RWPE1 (cell line): ENCODE measurements around the gene KRT73.

Source experiments
- CTCF ChIA-PET: fragments of 350-600 bp; sonication (Branson Sonifier 250); formaldehyde crosslinking; extraction: SDS; loops from one replicate; lab custom pipeline; 2021; lab: Yijun Ruan, JAX
- POLR2A ChIA-PET: fragments of 400-600 bp; formaldehyde crosslinking; extraction: SDS; loops from one replicate; lab custom pipeline; 2020; ENCODE audit warnings: antibody characterized with exemption; ENCODE audit not compliant: low non-redundant PET; lab: Yijun Ruan, JAX
- DNase-seq: peaks from one replicate; pipeline ENCODE4 v3.0.0; 2012; ENCODE audit warnings: low spot score
- H3K27ac ChIP-seq: fragments of 450-650 bp; 2 replicates; pipeline ENCODE4 v1.5.1; 2017
- TF ChIP-seq, protein P1 (sequence below): fragments of 450-650 bp; conservative IDR thresholded peaks from 2 replicates; pipeline ENCODE4 v1.5.1; 2017; ENCODE audit warnings: low read depth, mild to moderate bottlenecking

The KRT73 gene

DNA sequence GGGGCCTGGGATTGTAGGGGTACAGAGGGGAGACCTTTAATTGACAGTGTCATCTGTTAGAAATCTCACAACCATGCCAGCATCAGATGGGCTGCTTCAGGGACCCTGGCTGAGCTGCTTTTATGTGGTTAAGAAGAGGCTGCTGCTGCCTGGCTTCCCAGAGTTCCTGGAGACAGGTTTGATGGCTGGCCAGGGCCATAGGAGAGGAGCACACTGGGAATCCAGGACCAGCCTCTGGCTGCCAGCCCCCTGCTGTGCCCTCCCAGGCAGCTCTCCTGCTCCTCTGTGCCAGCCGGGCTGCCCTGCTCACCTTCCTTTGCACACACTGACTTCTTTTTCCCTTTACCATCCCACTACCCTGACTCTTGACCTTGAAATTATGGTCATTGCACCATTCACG, 507 bp upstream of the KRT73 start:
- POLR2A ChIA-PET, result no interaction called here
- no peak overlapping the region for H3K27ac ChIP-seq
- TF ChIP-seq, protein P1, sequence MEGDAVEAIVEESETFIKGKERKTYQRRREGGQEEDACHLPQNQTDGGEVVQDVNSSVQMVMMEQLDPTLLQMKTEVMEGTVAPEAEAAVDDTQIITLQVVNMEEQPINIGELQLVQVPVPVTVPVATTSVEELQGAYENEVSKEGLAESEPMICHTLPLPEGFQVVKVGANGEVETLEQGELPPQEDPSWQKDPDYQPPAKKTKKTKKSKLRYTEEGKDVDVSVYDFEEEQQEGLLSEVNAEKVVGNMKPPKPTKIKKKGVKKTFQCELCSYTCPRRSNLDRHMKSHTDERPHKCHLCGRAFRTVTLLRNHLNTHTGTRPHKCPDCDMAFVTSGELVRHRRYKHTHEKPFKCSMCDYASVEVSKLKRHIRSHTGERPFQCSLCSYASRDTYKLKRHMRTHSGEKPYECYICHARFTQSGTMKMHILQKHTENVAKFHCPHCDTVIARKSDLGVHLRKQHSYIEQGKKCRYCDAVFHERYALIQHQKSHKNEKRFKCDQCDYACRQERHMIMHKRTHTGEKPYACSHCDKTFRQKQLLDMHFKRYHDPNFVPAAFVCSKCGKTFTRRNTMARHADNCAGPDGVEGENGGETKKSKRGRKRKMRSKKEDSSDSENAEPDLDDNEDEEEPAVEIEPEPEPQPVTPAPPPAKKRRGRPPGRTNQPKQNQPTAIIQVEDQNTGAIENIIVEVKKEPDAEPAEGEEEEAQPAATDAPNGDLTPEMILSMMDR, result no peak
- DNase-seq, result no peak
- CTCF ChIA-PET, result no interaction called here

DNA sequence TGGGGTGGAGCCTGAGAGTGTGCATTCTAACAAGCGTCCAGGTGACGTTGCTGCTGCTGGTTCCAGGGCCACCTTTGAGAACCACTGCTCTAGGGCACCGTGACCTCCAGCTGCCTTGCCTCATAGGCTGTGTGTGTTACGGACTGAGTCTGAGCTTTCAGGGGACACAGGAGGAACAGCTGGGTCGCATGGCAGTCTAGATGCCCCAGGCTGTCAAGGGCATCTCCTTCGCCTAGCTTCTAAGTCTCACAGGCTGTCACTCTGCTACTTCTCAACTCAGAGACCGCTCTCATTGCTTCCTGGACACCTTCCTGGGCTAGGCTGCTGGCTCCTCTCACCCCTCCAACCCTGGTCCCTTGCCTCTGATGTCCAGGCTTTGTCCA, 965 bp downstream of the KRT73 start:
- ChIA-PET POLR2A (no interaction called here), CTCF (no interaction called here)
- H3K27ac ChIP-seq, result no peak overlapping the region
- TF ChIP-seq, protein P1, result no peak
- DNase-seq, result no peak

DNA sequence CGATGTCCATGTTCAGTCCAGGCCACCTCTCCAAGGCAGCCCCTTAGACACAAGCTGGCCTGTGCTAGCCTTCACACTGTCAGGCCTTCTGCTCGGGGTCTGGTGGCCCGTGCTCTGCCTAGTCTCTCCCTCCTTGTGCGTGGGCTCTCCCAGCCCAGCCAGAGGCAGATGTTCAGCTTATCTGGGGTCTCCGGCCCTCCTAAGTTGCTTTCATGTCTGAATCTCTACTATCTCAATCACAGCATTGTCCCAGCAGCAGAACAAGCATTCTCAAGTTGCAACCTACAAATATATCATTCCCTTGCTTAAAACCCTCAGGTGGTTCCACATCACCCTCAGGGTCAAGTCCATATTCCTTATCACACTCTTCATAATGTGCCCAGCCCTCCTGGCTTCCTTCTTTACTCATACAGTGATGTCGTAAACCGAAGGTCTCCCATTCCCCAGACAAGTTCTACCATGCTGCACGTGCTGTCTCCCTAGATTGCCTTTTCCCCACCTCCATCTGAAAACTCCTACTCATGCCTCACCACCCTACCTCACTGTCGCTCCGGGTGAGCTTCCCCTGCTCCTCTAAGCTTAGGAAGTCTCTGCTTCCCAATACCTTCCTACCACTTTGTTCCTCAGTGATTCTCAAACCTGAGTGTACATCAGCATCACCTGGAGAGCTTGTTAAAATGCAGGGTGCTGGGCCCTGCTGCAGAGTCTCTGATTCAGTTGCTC, 1.5 kb downstream of the KRT73 start:
- H3K27ac ChIP-seq, result no peak overlapping the region
- TF ChIP-seq, protein P1, result no peak
- CTCF ChIA-PET, result no interaction called here
- DNase-seq, result no peak
- POLR2A ChIA-PET, result no interaction called here

DNA sequence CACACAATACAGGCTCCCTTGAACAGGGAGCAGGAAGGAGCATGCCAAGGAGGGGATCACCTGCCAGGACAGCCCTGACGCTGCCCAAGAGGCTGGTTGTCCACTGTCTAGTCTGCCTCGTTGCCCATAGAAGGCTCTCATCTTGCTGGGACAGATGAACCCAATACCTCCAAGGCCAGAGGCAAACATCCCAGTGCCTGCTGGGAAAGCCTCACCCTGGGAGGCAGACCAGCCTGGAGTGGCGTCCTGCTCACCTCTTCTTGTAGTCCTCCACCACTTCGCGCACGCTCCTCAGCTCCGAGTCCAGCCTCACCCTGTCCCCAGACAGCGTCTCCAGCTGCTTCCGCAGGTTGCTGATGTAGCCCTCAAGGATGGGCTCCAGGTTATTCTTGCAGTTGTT, 2.4 kb downstream of the KRT73 start:
- POLR2A ChIA-PET, result no interaction called here
- CTCF ChIA-PET, result no interaction called here
- no peak overlapping the region for H3K27ac ChIP-seq
- TF ChIP-seq, protein P1, result no peak
- DNase-seq, result no peak

DNA sequence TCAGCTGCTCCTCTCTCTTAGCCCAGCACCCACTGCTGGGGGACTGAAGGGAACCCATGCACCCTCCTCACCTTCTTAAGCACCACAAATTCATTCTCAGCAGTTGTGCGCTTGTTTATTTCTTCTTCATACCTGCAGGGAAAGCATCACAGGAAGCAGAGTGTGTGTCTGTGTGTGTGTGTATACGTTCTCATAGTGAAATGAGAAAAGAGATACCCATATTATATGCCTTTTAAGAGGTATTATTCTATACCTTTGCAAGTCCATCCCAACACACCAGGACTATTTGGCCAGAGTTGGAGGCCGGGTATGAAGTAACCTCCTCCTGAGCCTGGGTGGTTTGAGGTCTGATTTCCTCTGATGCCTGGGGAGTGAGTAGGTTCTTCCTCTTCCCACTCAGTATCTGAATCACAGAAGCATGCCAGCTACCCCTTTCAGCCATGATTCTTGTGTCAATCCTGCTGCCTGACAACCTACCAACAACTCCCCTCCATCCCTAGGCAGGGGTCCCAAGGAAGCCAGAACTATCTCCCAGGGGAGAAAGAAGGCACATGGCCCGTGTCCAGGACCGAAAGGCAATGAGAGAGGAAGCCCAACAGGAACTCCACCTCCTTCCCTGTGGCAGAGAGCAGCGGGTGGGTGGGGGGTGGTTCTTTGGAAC, 3.0 kb downstream of the KRT73 start:
- H3K27ac ChIP-seq, result no peak overlapping the region
- no peak for DNase-seq
- TF ChIP-seq, protein P1, result no peak

DNA sequence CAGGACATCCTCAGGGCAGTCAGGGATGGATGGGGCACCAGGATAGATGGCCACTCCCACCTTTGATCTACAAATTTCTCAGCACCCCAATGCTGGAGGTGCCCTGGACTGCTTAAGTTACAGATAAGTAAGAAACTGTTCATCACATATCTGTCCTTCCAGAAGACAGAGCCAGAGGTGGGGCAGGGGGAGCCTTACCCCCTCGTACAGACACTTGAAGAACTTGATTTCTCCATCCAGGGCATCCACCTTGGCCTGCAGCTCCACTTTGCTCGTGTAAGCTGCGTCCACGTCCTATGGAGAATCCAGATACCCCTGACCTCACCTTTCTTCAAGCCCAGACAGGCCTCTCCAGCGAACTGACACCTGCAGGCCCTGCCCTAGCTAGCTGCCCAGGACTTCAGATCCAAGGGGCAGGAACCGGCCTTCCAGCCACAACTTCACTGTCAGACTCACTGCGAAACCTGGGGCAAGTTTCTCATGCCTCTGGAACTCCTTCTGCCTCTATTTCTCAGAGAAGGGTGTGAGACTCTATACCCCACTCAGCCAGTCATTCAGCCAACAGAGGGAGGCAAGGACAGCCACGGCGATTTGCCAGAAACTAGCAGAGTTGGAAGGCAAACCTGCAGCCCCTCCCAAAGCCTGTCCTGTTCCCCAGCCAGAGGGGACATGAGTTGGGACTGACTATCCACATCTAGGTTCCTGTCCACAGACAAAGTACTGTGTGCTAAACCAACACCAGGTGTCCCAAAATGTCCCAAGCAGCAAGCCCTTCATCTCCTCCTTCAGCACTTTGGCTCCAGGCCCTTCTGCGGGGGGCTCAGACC, 3.8 kb downstream of the KRT73 start:
- ChIA-PET CTCF (no interaction called here), POLR2A (no interaction called here)
- H3K27ac ChIP-seq, result no peak overlapping the region
- DNase-seq, result no peak
- TF ChIP-seq, protein P1, result no peak

More for the DNA sequence above, 3.0 kb downstream of the KRT73 start:
- POLR2A ChIA-PET, result no interaction called here
- CTCF ChIA-PET, result no interaction called here
